HG03558 (cell line): ENCODE measurements around the gene JARID2.
A peak's percentile ranks its signal among the peaks of the same experiment; 100 is the strongest.
"Not testable (repeated sequence)": the region's sequence is repeated elsewhere in the genome, so short reads cannot be mapped to it uniquely, and the experiment has no call there.

ENCODE experiments used
- ATAC-seq: cut with Tn5 transposase; IDR thresholded peaks from one replicate; pipeline ENCODE4 v1.9.1; 2021; ENCODE audit warnings: moderate number of reproducible peaks; ENCODE audit not compliant: unreplicated experiment; ENCODE audit errors: extremely low read depth

The JARID2 gene

DNA sequence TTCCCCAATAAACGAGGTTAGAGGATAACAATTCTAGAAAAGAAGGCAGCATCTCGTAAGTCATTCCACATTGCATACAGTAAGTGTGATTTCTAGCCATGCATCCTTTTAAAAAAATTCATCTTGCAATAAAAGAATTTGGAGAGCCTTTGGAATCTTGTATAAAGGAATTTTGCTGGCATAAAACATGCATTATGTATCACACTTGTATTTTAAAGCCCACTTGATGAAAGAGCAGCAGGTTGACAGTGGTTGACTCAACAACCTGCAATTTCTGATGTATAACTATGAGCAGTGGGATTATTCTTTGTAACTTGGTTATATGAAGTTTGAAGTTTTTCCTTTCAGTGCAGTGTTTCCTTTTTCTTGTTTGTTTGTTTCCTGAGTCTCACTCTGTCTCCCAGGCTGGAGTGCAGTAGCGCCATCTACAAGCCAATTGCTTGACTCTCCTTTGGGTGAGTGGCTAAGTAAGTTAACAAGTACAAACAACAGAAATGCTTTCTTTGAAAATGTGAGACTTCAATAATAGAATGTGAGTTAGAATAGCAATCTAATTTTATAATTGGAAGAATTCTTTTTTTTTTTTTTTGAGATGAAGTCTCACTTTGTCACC lies 39.9 kb downstream of the JARID2 start:
- no peak for ATAC-seq

- ATAC-seq: peak; percentile 93
These were observed 42.0 kb downstream of the JARID2 start for GRCh38 chr6:15287670-15288375.

- no peak for ATAC-seq
These were observed 43.0 kb downstream of the JARID2 start for GRCh38 chr6:15288856-15289255.

DNA sequence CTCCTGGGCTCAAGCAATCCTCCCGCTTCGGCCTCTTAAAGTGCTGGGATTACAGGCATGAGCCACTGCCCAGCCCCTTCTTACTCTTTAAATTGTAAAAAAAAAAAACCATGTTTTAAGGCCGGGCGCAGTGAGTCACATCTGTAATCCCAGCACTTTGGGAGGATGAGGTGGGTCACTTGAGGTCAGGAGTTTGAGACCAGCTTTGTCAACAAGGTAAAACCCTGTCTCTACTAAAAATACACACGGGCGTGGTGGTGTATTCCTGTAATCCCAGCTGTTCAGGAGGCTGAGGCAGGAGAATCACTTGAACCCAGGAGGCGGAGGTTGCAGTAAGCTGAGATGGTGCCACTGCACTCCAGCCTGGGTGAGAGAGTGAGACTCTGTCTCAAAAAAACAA lies 43.6 kb downstream of the JARID2 start:
- not testable (repeated sequence) for ATAC-seq

- no peak for ATAC-seq
These were observed 44.3 kb downstream of the JARID2 start for GRCh38 chr6:15290067-15290680.

DNA sequence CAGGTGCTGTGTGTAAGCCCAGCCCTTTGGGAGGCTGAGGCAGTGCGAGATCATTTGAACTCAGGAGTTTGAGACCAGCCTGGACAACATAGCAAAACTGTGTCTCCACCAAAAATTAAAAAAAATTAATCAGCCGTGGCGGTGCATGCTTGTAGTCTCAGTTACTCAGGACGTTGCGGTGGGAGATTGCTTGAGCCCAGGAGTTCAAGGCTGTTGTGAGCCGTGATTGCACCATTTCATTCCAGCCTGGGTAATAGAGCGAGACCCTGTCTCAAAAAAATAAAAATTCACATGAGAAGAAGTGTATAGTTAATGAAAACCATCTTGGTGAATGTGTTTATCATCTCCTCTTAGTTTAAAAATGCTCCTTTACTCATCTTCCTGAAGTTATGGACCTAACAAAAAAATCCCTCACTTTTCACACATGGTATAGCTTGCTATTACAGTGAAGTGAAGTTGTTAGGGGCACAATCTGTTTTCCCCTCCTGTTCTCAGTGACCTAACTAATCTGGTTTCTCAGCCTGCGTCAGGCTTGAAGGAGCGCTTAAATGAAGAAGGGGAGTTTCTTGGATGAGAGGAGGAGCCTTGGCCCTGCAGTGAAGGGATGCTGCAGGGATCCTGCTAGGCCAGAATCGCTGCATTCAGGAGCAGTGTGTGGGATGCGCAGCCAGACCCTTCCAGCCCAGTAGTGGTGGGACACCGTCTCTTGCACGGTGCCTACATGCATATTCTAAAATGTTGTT lies 45.3 kb downstream of the JARID2 start:
- no peak for ATAC-seq

DNA sequence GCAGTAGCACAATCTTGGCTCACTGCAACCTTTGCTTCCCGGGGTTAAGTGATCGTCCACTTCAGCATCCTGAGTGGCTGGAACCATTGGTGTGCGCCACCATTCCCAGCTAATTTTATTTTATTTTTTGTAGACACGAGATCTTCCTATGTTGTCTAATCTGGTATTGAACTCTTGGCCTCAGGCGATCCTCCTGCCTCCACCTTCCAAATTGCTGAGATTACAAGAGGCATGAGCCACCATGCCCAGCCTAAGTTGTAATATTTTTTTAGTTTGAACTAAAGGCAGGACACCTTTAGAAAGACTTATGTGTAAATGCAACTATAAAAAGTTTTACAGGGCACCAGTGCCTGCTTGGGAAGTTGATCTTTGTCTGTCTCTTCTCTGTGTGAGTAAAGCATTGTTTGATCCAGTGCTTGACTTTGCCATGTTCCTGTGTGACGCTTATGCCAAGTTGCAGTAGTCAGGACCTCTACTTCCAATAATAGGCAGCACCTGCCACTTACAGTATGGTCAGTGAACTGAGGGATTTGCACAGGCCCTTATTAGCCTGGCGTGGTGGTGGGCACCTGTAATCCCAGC lies 46.9 kb downstream of the JARID2 start:
- no peak for ATAC-seq

- ATAC-seq: no peak
These were observed 47.8 kb downstream of the JARID2 start for GRCh38 chr6:15293674-15294073.

- ATAC-seq: no peak
These were observed 48.6 kb downstream of the JARID2 start for GRCh38 chr6:15294504-15294903.

GRCh38 chr6:15296249-15296648 lies 50.4 kb downstream of the JARID2 start:
- no peak for ATAC-seq

DNA sequence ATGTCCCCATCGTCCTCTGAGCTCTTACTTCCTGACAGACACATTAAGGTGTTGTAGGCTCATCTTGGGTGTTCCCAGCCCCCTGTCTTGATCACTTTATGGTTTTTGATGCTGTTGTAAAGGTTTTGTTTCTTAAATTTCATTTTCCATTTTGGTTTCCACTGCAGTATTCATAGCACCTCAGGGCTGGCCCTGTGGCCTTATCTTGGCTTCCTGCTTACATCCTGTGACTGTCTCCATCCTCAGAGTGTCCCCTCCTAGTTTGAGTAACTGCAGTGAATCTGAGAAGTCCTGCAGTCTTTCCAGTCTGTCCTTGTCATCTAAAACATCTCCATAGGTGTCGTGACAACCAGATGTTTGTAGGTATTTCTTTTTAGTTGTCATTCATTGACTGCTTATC lies 50.9 kb downstream of the JARID2 start:
- ATAC-seq: no peak

- ATAC-seq: not testable (repeated sequence)
These were observed 51.3 kb downstream of the JARID2 start for GRCh38 chr6:15297167-15297566.

GRCh38 chr6:15297895-15298590 lies 52.2 kb downstream of the JARID2 start:
- no peak for ATAC-seq

GRCh38 chr6:15299430-15300131 lies 53.7 kb downstream of the JARID2 start:
- ATAC-seq: peak; percentile 52

GRCh38 chr6:15301179-15302006 lies 55.5 kb downstream of the JARID2 start:
- no peak for ATAC-seq

DNA sequence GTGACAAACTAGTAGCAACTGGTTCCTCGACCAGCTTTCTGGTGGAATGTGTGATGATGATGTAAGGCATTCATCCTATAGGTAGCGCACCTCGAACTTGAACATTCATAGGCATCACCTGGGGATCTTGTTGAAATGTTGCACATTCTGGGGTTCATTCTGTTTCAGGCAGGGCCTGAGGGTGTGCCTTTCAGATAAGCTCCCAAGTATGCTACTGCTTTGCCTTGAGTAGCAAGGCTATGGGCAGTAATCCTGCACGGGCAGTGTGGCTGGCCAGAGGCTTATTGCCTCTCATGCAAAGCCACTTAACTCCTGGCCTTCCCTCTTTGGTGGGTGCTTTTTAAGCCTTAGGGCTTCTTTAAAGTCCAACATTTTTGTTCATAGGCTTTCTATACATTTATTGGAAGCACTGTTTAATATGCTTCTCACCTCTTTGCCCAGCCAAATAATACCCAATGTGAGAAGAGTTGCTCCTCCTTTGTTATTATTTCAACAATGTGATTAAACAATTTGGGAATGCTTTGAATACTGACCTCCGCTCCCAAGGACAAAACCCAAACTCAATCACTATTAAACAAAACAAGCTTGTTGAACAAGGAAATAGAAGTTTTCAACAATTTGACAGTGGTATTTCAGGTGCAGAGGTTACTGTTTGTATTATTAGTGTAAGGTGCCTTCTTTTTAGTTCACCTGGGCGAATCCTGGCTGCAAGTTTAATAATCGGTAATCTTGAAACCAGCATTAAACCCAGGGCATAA lies 57.5 kb downstream of the JARID2 start:
- ATAC-seq: no peak

GRCh38 chr6:15303920-15304291 lies 58.0 kb downstream of the JARID2 start:
- ATAC-seq: no peak
